GM12801 (cell line): ENCODE measurements around the gene TSPAN4.

Experiments used
- CTCF ChIP-seq: IDR thresholded peaks from one replicate; pipeline ENCODE4 v1.5.1; 2011; ENCODE audit warnings: control low read depth; ENCODE audit not compliant: insufficient read length; ENCODE audit errors: extremely low read depth

The TSPAN4 gene

GRCh38 chr11:870418-870817, 27.8 kb downstream of the TSPAN4 start:
- TF ChIP-seq CTCF = no peak

- no peak for TF ChIP-seq CTCF
Measured at GRCh38 chr11:871472-871871, 28.8 kb downstream of the TSPAN4 start.

- TF ChIP-seq CTCF = no peak
Measured at GRCh38 chr11:872799-873198, 30.1 kb downstream of the TSPAN4 start.

GRCh38 chr11:873706-874105, 31.1 kb downstream of the TSPAN4 start:
- no peak for TF ChIP-seq CTCF

GRCh38 chr11:875203-875602, 32.6 kb downstream of the TSPAN4 start:
- no peak for TF ChIP-seq CTCF

- TF ChIP-seq CTCF = no peak
Measured at GRCh38 chr11:875769-876301, 33.2 kb downstream of the TSPAN4 start.

- no peak for TF ChIP-seq CTCF
Measured at GRCh38 chr11:876545-876944, 33.9 kb downstream of the TSPAN4 start.

GRCh38 chr11:877565-877964, 34.9 kb downstream of the TSPAN4 start:
- no peak for TF ChIP-seq CTCF
